Measurements from ENCODE around the gene MTIF2.
"Not testable (repeated sequence)": the region's sequence is repeated elsewhere in the genome, so short reads cannot be mapped to it uniquely, and the experiment has no call there.

Gene MTIF2

GRCh38 chr2:55204536-55204935, 64.5 kb downstream of the MTIF2 start:
- Mint-ChIP-seq H3K4me1 (ENCODE audit: low read depth in 2 of 2) (no peaks in the 10 kb centered on the region), H3K27ac (no peak overlapping the region), H3K27me3 (no peaks in the 10 kb centered on the region), H3K9me3 (peaks cover 0 to 2% of the 10 kb centered on the region in 2 donors), H3K4me3 (no peak overlapping the region), H3K36me3 (ENCODE audit: insufficient read depth) (no peaks in the 10 kb centered on the region)
- DNase-seq (no peak), ATAC-seq (replicated peaks) (no peak)

GRCh38 chr2:55200416-55200815, 68.6 kb downstream of the MTIF2 start:
- Mint-ChIP-seq H3K27me3 (no peaks in the 10 kb centered on the region), H3K36me3 (ENCODE audit: insufficient read depth) (no peaks in the 10 kb centered on the region), H3K4me3 (no peak overlapping the region), H3K27ac (no peak overlapping the region), H3K4me1 (ENCODE audit: low read depth in 2 of 2) (no peaks in the 10 kb centered on the region), H3K9me3 (peaks cover 0 to 2% of the 10 kb centered on the region in 2 donors)
- ATAC-seq (replicated peaks) (no peak), DNase-seq (no peak)

GRCh38 chr2:55196526-55196925, 72.5 kb downstream of the MTIF2 start:
- Mint-ChIP-seq H3K9me3 (no peaks in the 10 kb centered on the region), H3K27me3 (no peaks in the 10 kb centered on the region), H3K4me3 (no peak overlapping the region), H3K4me1 (ENCODE audit: low read depth in 2 of 2) (no peaks in the 10 kb centered on the region), H3K36me3 (ENCODE audit: insufficient read depth) (no peaks in the 10 kb centered on the region), H3K27ac (no peak overlapping the region)
- ATAC-seq (replicated peaks) (no peak), DNase-seq (no peak)

DNA sequence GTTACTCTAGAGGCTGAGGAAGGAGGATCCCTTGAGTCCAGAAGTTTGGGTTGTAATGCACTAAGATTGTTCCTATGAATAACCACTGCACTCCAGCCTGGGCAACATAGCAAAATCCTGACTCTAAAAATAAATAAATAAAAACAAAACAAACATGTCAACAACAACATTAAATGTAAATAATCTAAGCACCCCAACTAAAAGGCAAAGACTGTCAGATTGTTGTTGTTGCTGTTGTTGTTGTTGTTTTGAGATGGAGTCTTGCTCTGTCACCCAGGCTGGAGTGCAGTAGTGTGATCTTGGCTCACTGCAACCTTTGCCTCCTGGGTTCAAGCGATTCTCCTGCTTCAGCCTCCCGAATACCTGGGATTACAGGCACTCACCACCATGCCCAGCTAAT, 77.1 kb downstream of the MTIF2 start:
- H3K4me1 Mint-ChIP-seq (ENCODE audit: low read depth in 2 of 2); H3K36me3 Mint-ChIP-seq (ENCODE audit: insufficient read depth); H3K4me3 Mint-ChIP-seq; ATAC-seq (replicated peaks); H3K9me3 Mint-ChIP-seq; DNase-seq; H3K27ac Mint-ChIP-seq; H3K27me3 Mint-ChIP-seq: not testable (repeated sequence)

GRCh38 chr2:55186837-55187236, 82.2 kb downstream of the MTIF2 start:
- not testable (repeated sequence) for H3K36me3 Mint-ChIP-seq (ENCODE audit: insufficient read depth); DNase-seq; H3K4me1 Mint-ChIP-seq (ENCODE audit: low read depth in 2 of 2); H3K27ac Mint-ChIP-seq; H3K4me3 Mint-ChIP-seq; ATAC-seq (replicated peaks); H3K27me3 Mint-ChIP-seq; H3K9me3 Mint-ChIP-seq
